ENCODE results near the gene TRAPPC11.

The TRAPPC11 gene

GRCh38 chr4:183688216-183688615 is 29.1 kb downstream of the TRAPPC11 start:
- no peaks in the 10 kb centered on the region for H3K9me3 ChIP-seq (ENCODE audit: severe bottlenecking)
- H3K4me1 ChIP-seq (ENCODE audit: insufficient read depth, poor library complexity, severe bottlenecking) = no peaks in the 10 kb centered on the region
- no peak overlapping the region for H3K4me3 ChIP-seq (ENCODE audit: severe bottlenecking)
- H3K27ac ChIP-seq (ENCODE audit: poor library complexity, severe bottlenecking) = no peak overlapping the region
- DNase-seq (ENCODE audit: low spot score) (no peak), ATAC-seq (ENCODE audit: low read depth) (no peak)
- TF ChIP-seq CTCF (IDR thresholded peaks at IDR 0.05; ENCODE audit: poor library complexity, severe bottlenecking) = no peak
- peaks cover 77% of the 10 kb centered on the region for H3K36me3 ChIP-seq (ENCODE audit: low read depth)
- H3K27me3 ChIP-seq (ENCODE audit: insufficient read depth, poor library complexity, severe bottlenecking) = no peaks in the 10 kb centered on the region

- Histone ChIP-seq H3K9me3 (ENCODE audit: severe bottlenecking) (no peaks in the 10 kb centered on the region), H3K27me3 (ENCODE audit: insufficient read depth, poor library complexity, severe bottlenecking) (no peaks in the 10 kb centered on the region), H3K36me3 (ENCODE audit: low read depth) (peaks cover 73% of the 10 kb centered on the region), H3K4me1 (ENCODE audit: insufficient read depth, poor library complexity, severe bottlenecking) (no peaks in the 10 kb centered on the region), H3K4me3 (ENCODE audit: severe bottlenecking) (no peak overlapping the region), H3K27ac (ENCODE audit: poor library complexity, severe bottlenecking) (no peak overlapping the region)
- DNase-seq (ENCODE audit: low spot score) (no peak), ATAC-seq (ENCODE audit: low read depth) (no peak)
- TF ChIP-seq CTCF (IDR thresholded peaks at IDR 0.05; ENCODE audit: poor library complexity, severe bottlenecking) = no peak
Observed at GRCh38 chr4:183691006-183691405, 31.9 kb downstream of the TRAPPC11 start.

- H3K36me3 ChIP-seq (ENCODE audit: low read depth) = peaks cover 73% of the 10 kb centered on the region
- DNase-seq (ENCODE audit: low spot score) (no peak), ATAC-seq (ENCODE audit: low read depth) (no peak)
- TF ChIP-seq CTCF (IDR thresholded peaks at IDR 0.05; ENCODE audit: poor library complexity, severe bottlenecking) = no peak
- no peak overlapping the region for H3K27ac ChIP-seq (ENCODE audit: poor library complexity, severe bottlenecking)
- H3K27me3 ChIP-seq (ENCODE audit: insufficient read depth, poor library complexity, severe bottlenecking) = no peaks in the 10 kb centered on the region
- no peaks in the 10 kb centered on the region for H3K4me1 ChIP-seq (ENCODE audit: insufficient read depth, poor library complexity, severe bottlenecking)
- H3K4me3 ChIP-seq (ENCODE audit: severe bottlenecking) = no peak overlapping the region
- no peaks in the 10 kb centered on the region for H3K9me3 ChIP-seq (ENCODE audit: severe bottlenecking)
Observed at GRCh38 chr4:183691897-183692296, 32.8 kb downstream of the TRAPPC11 start.

GRCh38 chr4:183698909-183699308 is 39.8 kb downstream of the TRAPPC11 start:
- no peak for TF ChIP-seq CTCF (IDR thresholded peaks at IDR 0.05; ENCODE audit: poor library complexity, severe bottlenecking)
- peaks cover 87% of the 10 kb centered on the region for H3K36me3 ChIP-seq (ENCODE audit: low read depth)
- no peak overlapping the region for H3K4me3 ChIP-seq (ENCODE audit: severe bottlenecking)
- no peak overlapping the region for H3K27ac ChIP-seq (ENCODE audit: poor library complexity, severe bottlenecking)
- H3K4me1 ChIP-seq (ENCODE audit: insufficient read depth, poor library complexity, severe bottlenecking) = no peaks in the 10 kb centered on the region
- H3K27me3 ChIP-seq (ENCODE audit: insufficient read depth, poor library complexity, severe bottlenecking) = no peaks in the 10 kb centered on the region
- H3K9me3 ChIP-seq (ENCODE audit: severe bottlenecking) = no peaks in the 10 kb centered on the region
- DNase-seq (ENCODE audit: low spot score) = no peak
- no peak for ATAC-seq (ENCODE audit: low read depth)

GRCh38 chr4:183700407-183700806 is 41.3 kb downstream of the TRAPPC11 start:
- no peaks in the 10 kb centered on the region for H3K4me1 ChIP-seq (ENCODE audit: insufficient read depth, poor library complexity, severe bottlenecking)
- no peak overlapping the region for H3K27ac ChIP-seq (ENCODE audit: poor library complexity, severe bottlenecking)
- H3K36me3 ChIP-seq (ENCODE audit: low read depth) = peaks cover 82% of the 10 kb centered on the region
- DNase-seq (ENCODE audit: low spot score) = no peak
- no peaks in the 10 kb centered on the region for H3K27me3 ChIP-seq (ENCODE audit: insufficient read depth, poor library complexity, severe bottlenecking)
- no peak overlapping the region for H3K4me3 ChIP-seq (ENCODE audit: severe bottlenecking)
- no peak for TF ChIP-seq CTCF (IDR thresholded peaks at IDR 0.05; ENCODE audit: poor library complexity, severe bottlenecking)
- no peaks in the 10 kb centered on the region for H3K9me3 ChIP-seq (ENCODE audit: severe bottlenecking)
- no peak for ATAC-seq (ENCODE audit: low read depth)

All from RWPE2 (cell line).